HG02798 (cell line): ENCODE measurements around the gene TTC36.
"Not testable (repeated sequence)": the region's sequence is repeated elsewhere in the genome, so short reads cannot be mapped to it uniquely, and the experiment has no call there.

ENCODE experiments used
- ATAC-seq: cut with Tn5 transposase; IDR thresholded peaks from one replicate; pipeline ENCODE4 v1.9.1; 2021; ENCODE audit warnings: mild to moderate bottlenecking; ENCODE audit not compliant: unreplicated experiment, poor library complexity

TTC36 gene, protein sequence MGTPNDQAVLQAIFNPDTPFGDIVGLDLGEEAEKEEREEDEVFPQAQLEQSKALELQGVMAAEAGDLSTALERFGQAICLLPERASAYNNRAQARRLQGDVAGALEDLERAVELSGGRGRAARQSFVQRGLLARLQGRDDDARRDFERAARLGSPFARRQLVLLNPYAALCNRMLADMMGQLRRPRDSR

DNA sequence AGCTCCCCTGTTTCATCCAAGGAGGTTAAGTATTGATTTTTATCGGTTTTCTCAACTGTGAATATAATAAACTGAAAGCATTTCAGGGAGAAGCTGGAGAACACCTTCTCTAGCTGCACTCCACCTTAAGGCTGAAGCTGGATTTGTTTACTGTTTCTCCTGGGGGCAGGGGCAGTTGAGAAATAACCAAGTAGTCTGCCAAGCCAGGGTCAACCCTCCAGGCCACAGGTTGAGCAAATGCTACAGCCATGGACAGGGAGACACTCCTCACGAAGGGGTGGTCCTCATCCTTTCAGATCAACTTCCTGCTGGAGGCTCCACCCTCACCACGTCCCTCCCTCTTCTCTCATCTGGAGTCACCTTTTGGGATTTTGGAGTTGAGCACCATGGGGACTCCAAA lies at the start of gene TTC36:
Gene TTC36 (plus strand): TSS at position 366 of the 400 bp plus-strand sequence. CDS start 21 bp downstream, at position 387.
- no peak for ATAC-seq

DNA sequence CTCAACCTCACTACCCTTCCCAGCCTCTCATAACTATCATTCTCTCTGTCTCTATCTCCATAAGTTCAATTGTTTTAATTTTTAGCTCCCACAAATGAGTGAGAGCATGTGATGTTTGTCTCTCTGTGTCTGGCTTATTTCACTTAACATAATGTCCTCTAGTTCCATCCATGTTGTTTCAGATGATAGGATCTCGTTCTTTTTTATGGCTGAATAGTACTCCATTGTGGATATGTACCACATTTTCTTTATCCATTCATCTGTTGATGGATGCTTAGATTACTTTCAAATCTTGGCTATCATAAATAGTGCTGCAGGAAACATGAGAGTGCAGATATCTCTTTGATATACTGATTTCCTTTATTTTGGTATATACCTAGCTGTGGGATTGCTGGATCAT lies 46.0 kb upstream of the TTC36 start:
- ATAC-seq: not testable (repeated sequence)

DNA sequence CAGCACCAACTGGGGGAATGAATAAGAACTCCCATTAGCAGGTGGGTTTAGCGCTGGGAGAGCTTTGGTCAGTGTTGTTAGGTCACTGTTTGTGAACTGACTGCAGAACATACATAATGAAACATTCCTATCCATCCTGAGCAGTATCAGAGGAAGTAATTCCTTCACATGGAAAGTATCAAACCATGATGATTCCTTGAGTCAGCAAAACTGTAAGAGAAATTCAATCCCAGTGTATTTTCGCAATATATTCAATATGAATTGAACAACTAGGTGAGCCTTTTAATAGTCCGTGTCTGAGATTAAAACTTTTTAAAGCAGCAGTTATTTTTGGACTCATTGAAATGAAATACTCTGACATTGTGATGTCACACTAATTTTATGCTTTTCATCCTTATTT lies 42.9 kb upstream of the TTC36 start:
- no peak for ATAC-seq

DNA sequence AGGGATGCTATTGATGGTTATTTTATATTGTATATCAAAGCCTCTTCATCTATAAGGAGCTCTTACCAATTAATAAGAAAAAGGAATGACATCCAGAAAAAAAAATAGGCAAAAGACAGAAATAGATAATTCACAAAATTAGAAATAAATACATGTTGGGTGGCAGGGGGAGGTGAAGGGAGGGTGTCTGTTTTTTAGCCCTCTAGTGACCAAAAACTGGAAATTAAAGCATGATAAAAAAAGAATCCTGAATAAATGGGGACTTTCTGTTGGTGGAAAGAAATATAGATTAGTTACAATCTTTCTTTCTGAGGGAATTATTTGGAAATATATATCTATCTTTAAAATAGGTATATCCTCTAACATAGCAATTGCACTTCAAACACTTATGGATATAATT lies 42.0 kb upstream of the TTC36 start:
- no peak for ATAC-seq

DNA sequence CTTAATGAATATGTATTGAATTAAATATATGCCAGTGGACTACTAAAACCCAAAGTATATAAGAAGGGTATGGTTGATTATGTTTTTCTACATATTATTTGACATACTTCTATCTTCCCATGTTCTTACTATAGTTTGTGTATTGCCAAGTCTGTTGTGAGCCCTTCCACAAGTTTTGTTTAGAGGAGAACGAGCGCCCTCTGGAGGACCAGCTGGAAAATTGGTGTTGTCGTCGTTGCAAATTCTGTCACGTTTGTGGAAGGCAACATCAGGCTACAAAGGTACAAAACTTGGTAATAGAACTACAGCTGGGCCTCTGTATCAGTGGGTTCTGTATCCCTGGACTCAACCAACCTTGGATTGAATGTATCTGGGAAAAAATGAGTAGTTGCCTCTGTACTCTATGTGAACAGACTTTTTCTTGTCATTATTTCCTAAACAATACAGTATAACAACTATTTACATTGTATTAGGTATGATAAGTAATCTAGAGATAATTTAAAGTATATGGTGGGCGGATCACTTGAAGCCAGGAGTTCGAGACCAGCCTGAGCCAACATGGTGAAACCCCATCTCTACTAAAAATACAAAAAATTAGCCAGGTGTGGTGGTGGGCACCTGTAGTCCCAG lies 38.7 kb upstream of the TTC36 start:
- ATAC-seq: no peak

DNA sequence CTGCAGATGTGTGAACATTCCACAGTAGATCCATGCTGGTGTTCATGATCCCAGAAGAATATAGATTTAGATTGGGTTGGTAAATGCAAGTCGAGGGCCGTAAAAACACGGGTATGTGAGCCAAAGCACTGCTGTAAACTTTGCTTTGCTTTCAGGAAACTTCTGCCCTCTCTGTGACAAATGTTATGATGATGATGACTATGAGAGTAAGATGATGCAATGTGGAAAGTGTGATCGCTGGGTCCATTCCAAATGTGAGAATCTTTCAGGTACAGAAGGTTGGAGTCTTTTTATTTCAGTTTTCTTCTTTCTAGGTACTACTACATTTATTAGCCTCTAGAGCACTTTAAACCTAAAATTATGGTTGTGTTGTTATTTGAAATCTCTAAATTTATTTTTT lies 36.2 kb upstream of the TTC36 start:
- no peak for ATAC-seq

DNA sequence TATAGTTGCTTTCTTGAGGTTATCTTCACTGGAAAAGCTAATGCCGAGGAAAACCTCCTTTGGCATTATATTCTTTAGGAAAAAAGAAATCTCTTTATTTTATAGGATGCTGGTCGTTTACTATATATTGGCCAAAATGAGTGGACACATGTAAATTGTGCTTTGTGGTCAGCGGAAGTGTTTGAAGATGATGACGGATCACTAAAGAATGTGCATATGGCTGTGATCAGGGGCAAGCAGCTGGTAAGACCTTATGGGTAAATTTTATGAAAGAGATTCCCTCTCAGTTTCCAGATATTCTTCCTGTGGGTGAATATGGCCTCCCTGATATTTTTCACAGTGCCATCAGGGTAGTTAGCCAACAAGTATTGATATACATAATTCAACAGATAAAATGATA lies 29.4 kb upstream of the TTC36 start:
- no peak for ATAC-seq

DNA sequence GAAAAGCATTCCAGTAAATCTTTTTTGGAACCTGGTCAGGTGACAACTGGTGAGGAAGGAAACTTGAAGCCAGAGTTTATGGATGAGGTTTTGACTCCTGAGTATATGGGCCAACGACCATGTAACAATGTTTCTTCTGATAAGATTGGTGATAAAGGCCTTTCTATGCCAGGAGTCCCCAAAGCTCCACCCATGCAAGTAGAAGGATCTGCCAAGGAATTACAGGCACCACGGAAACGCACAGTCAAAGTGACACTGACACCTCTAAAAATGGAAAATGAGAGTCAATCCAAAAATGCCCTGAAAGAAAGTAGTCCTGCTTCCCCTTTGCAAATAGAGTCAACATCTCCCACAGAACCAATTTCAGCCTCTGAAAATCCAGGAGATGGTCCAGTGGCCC lies 24.1 kb upstream of the TTC36 start:
- ATAC-seq: no peak

DNA sequence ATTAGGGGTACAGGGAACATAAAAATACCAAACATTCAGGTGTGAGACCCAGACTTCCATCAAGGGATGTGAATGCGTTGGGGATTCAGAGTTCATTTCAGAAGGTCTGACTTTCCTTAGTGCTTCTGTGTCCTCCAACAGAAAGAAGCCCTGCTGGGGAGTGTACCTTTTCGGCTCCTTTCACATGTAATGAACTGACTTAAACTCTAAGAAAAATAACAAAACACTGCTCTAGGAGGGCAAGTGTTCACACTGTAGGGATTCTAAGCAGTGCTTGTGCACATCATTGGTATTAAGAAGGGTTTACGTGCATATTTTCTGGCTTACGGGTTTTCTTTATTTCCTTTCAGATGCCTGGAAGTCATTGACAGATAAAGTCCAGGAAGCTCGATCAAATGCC lies 15.7 kb upstream of the TTC36 start:
- no peak for ATAC-seq

DNA sequence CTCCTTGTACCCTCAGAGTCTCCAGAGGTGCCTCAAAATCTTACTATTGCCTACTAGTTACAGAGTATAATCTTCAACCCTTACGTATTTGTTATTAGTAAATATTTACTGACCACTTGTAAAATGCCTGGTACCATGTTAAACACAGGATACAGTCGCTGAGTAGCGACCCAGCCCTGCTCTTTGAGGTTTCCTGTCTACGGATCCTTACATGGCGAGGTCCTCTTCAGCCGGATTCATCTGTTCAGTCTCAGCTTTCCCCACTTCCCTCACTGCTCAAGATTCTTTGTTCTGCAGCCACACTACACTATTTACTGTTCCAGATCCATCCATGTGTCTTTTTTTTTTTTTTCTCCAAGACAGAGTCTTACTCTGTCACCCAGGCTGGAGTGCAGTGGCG lies 13.2 kb upstream of the TTC36 start:
- no peak for ATAC-seq

DNA sequence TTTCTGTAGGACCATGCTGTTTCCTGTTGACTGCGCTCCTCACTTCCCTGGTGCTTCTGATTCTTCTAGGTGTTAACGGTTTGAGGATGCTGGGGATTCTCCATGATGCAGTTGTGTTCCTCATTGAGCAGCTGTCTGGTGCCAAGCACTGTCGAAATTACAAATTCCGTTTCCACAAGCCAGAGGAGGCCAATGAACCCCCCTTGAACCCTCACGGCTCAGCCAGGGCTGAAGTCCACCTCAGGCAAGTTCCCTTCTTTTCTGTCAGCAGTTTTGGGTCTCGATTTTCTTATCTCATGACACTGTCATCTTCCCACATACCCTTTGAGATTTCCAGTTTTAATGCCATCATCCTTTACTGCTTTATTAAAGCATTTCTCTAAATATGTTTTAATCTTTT lies 7.7 kb upstream of the TTC36 start:
- no peak for ATAC-seq

DNA sequence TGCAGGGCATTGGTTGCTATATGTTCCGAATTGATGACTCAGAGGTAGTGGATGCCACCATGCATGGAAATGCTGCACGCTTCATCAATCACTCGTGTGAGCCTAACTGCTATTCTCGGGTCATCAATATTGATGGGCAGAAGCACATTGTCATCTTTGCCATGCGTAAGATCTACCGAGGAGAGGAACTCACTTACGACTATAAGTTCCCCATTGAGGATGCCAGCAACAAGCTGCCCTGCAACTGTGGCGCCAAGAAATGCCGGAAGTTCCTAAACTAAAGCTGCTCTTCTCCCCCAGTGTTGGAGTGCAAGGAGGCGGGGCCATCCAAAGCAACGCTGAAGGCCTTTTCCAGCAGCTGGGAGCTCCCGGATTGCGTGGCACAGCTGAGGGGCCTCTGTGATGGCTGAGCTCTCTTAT lies 5.4 kb upstream of the TTC36 start:
- no peak for ATAC-seq

DNA sequence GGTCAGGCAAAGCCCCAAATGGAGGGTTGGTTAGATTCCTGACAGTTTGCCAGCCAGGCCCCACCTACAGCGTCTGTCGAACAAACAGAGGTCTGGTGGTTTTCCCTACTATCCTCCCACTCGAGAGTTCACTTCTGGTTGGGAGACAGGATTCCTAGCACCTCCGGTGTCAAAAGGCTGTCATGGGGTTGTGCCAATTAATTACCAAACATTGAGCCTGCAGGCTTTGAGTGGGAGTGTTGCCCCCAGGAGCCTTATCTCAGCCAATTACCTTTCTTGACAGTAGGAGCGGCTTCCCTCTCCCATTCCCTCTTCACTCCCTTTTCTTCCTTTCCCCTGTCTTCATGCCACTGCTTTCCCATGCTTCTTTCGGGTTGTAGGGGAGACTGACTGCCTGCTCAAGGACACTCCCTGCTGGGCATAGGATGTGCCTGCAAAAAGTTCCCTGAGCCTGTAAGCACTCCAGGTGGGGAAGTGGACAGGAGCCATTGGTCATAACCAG lies 4.7 kb upstream of the TTC36 start:
- ATAC-seq: no peak

DNA sequence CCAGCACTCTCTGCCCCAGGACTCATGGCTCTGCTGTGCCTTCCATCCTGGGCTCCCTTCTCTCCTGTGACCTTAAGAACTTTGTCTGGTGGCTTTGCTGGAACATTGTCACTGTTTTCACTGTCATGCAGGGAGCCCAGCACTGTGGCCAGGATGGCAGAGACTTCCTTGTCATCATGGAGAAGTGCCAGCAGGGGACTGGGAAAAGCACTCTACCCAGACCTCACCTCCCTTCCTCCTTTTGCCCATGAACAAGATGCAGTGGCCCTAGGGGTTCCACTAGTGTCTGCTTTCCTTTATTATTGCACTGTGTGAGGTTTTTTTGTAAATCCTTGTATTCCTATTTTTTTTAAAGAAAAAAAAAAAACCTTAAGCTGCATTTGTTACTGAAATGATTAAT lies 2.9 kb upstream of the TTC36 start:
- ATAC-seq: no peak

DNA sequence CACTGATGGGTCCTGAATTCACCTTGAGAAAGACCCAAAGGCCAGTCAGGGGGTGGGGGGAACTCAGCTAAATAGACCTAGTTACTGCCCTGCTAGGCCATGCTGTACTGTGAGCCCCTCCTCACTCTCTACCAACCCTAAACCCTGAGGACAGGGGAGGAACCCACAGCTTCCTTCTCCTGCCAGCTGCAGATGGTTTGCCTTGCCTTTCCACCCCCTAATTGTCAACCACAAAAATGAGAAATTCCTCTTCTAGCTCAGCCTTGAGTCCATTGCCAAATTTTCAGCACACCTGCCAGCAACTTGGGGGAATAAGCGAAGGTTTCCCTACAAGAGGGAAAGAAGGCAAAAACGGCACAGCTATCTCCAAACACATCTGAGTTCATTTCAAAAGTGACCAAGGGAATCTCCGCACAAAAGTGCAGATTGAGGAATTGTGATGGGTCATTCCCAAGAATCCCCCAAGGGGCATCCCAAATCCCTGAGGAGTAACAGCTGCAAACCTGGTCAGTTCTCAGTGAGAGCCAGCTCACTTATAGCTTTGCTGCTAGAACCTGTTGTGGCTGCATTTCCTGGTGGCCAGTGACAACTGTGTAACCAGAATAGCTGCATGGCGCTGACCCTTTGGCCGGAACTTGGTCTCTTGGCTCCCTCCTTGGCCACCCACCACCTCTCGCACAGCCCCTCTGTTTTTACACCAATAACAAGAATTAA lies 2.4 kb upstream of the TTC36 start:
- ATAC-seq: no peak

DNA sequence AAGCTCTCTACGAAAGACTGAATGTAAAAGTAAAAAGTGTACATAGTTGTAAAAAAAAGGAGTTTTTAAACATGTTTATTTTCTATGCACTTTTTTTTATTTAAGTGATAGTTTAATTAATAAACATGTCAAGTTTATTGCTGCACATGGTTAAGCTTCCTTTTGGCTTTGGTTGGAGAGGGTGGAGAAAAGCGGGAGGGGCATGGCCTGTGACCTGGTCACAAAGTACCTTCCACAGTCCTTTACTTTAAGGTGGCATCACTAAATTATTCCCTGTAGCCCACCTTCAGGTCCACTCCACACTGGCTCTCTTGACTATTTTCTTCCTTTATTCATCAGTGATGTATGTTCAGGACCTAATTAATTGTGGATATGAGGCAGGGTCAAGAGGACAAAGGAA lies 586 bp upstream of the TTC36 start:
- no peak for ATAC-seq

DNA sequence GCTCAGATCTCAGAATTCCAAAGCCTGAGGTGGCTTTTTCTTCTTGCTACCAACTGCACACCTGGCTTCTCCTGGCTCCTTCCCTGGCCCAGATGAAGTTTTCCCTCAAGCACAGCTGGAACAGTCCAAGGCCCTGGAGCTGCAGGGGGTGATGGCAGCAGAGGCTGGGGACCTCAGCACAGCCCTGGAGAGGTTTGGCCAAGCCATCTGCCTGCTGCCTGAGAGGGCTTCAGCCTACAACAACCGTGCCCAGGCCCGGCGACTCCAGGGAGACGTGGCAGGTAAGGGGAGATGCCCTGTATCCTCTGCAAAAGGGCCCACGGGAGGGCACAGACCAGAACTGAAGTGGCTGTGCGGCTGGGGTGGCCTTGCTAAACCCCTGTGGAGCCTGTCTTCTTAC lies 1.2 kb downstream of the TTC36 start:
- no peak for ATAC-seq

DNA sequence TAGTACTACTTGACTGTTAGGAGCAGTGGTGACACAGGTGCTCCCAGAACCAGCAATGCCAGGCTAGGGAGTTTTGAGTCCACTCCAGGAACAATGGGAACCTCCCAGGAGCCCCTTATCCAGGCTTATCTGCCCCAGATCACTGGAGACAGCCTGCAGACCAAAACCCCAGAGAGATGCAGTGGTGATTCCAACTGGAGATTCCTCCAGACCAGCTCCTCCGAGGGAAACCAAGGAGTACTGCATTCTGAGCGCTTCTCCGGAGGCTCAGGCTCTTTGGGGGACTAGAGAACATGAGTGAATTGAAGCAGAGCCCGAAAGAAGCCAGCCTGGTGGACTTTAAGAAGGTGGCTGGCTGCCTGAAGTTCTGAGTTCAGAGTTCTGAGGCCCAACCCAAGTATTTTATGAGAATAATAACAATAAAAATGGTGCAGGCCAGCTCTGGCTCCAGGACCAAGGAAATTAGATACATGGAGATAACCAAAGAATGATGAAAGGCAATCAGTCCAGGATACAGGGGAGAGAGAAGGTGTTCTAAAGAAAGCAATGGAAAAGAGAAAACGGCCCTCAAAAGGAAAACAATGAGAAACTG lies 2.4 kb downstream of the TTC36 start:
- ATAC-seq: no peak

DNA sequence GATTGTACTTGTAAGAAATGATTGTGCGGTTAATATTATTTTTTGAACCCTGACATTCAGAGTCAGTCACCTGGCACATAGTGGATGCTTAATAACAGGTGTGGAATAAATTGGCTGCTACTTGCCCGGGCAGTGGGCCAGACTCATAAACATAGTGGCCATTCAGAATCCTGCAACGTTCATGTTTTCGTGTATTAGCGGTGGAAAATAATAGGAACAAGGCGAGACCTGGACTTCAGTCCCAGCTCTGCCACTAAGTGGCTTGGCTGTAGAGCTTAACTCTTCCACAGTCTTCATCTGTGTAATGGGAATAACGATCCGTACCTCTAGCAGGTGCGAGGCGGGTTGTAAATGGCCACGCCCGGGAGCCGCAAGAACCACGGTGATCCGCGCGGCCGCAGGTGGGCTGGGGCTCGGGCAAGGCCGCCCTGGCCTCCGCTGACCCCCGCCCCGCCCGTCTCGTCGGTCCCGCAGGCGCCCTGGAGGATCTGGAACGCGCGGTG lies 3.0 kb downstream of the TTC36 start:
- ATAC-seq: no peak

DNA sequence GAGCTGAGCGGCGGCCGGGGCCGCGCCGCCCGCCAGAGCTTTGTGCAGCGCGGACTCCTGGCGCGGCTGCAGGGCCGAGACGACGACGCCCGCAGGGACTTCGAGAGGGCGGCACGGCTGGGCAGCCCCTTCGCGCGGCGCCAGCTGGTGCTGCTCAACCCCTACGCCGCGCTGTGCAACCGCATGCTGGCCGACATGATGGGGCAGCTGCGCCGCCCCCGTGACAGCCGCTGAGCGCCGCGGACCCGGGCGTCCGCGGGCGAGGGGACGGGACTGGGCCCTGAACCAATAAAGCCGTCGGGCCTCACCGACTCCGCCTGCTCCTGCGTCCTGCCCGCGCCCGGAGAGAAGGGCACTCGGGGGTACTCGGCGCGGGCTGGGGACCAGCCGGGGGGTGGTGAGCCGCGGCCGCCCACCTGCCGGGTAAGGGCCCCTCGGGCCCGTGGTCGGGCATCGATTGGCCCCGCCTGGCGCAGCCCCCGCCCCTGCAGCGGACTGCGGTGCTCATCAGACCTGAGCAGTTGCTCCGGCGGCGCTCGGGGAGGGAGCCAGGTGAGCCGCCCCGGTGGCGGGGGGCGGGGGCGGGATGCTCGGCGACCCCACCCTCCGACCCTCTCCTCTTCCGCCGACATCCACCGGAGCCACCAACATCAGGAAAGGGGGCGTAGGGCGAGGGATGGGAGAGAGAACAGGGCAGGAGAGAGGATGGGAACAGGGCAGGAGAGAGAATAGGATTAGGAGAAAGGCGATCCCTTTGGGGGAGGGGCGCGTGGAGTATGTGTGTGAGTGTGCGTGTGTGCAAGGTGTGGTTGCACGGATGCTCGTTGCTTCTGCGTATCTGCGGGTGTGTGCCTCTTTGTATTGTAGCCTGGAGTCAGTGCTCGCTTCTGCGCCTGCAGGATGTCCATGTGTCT lies 3.7 kb downstream of the TTC36 start, which contains the start of gene TMEM25:
Gene TMEM25 (plus strand): TSS at position 510 of the 914 bp plus-strand sequence. CDS start 610 bp downstream, outside the sequence.
- peak; percentile 72 for ATAC-seq
